Astrocyte (in vitro differentiated cells and primary cell): ENCODE results near the gene NFIA.

ENCODE experiments used
- CTCF ChIP-seq: IDR thresholded peaks from 2 replicates; pipeline ENCODE4 v1.5.1; 2011; ENCODE audit warnings: low read depth, mild to moderate bottlenecking, inconsistent platforms, low read length, moderate library complexity; ENCODE audit not compliant: insufficient read depth
- EZH2 ChIP-seq: IDR thresholded peaks from 2 replicates; pipeline ENCODE4 v1.6.1; 2012; ENCODE audit warnings: mild to moderate bottlenecking, low read length, inconsistent platforms; ENCODE audit not compliant: insufficient read depth

GRCh38 chr1:61187352-61188086, 105.2 kb downstream of the NFIA start:
- TF ChIP-seq CTCF (no peak), EZH2 (no peak)
